ENCODE measurements around the gene SMYD2. TPM values are rescaled to one million over a fixed set of nuclear protein-coding genes. Genes with fewer than 3 reads are reported as not detected.

The SMYD2 gene
- total and polyA plus RNA-seq, 2 donors (not counting 1 experiment from before 2014, with no cell fraction given): 23.3 to 39.2 TPM

- H2AFZ ChIP-seq (ENCODE audit: low read length): no peak overlapping the region
Observed at GRCh38 chr1:214342525-214342924, 61.6 kb downstream of the SMYD2 start.

GRCh38 chr1:214344897-214345296 is 63.9 kb downstream of the SMYD2 start:
- TF ChIP-seq EZH2 (IDR thresholded peaks at IDR 0.05; ENCODE audit: low read length, missing control alignments) (no peak), CTCF (conservative IDR thresholded peaks at IDR 0.05 in 1 of 2, IDR thresholded peaks at IDR 0.05 in 1 of 2; ENCODE audit: low read depth in 1 of 2, low read length in 2 of 2) (no peak)
- no peaks in the 10 kb centered on the region for H3K9me3 ChIP-seq (ENCODE audit: control insufficient read depth, insufficient read depth, low read depth, low read length)

More at GRCh38 chr1:214342525-214342924, 61.6 kb downstream of the SMYD2 start:
- TF ChIP-seq EZH2 (IDR thresholded peaks at IDR 0.05; ENCODE audit: low read length, missing control alignments): no peak
- Histone ChIP-seq H3K4me1 (ENCODE audit: control insufficient read depth, extremely low read depth, insufficient read depth, low read length) (no peaks in the 10 kb centered on the region), H3K27ac (ENCODE audit: insufficient read depth, low read length) (no peak overlapping the region), H3K27me3 (ENCODE audit: control insufficient read depth, insufficient read depth, low read length) (no peaks in the 10 kb centered on the region), H3K79me2 (ENCODE audit: control insufficient read depth, insufficient read depth, low read length) (no peaks in the 10 kb centered on the region), H3K4me2 (ENCODE audit: extremely low read depth, insufficient read depth, low read length) (no peak overlapping the region), H3K4me3 (replicated peaks in 1 of 4; ENCODE audit: control extremely low read depth in 1 of 4, insufficient read depth in 1 of 4, low read depth in 3 of 4, low read length in 4 of 4) (no peak overlapping the region), H3K36me3 (ENCODE audit: control insufficient read depth, insufficient read depth, low read length) (peaks cover 2% of the 10 kb centered on the region), H4K20me1 (ENCODE audit: control insufficient read depth, extremely low read depth, insufficient read depth, low read length) (no peaks in the 10 kb centered on the region), H3K9me3 (ENCODE audit: control insufficient read depth, insufficient read depth, low read depth, low read length) (no peaks in the 10 kb centered on the region), H3K9ac (ENCODE audit: insufficient read depth, low read length) (no peak overlapping the region)
- DNase-seq (ENCODE audit: low read depth in 2 of 2): no peak

GRCh38 chr1:214349008-214349407 is 68.0 kb downstream of the SMYD2 start:
- H3K9me3 ChIP-seq (ENCODE audit: control insufficient read depth, insufficient read depth, low read depth, low read length): no peaks in the 10 kb centered on the region
- no peak for DNase-seq (ENCODE audit: low read depth in 2 of 2)
- TF ChIP-seq EZH2 (IDR thresholded peaks at IDR 0.05; ENCODE audit: low read length, missing control alignments) (no peak), CTCF (conservative IDR thresholded peaks at IDR 0.05 in 1 of 2, IDR thresholded peaks at IDR 0.05 in 1 of 2; ENCODE audit: low read depth in 1 of 2, low read length in 2 of 2) (no peak)
- H3K4me2 ChIP-seq (ENCODE audit: extremely low read depth, insufficient read depth, low read length): no peak overlapping the region
- H3K36me3 ChIP-seq (ENCODE audit: control insufficient read depth, insufficient read depth, low read length): peaks cover 10% of the 10 kb centered on the region
- no peaks in the 10 kb centered on the region for H3K27me3 ChIP-seq (ENCODE audit: control insufficient read depth, insufficient read depth, low read length)
- H3K4me1 ChIP-seq (ENCODE audit: control insufficient read depth, extremely low read depth, insufficient read depth, low read length): no peaks in the 10 kb centered on the region
- no peak overlapping the region for H3K27ac ChIP-seq (ENCODE audit: insufficient read depth, low read length)
- H4K20me1 ChIP-seq (ENCODE audit: control insufficient read depth, extremely low read depth, insufficient read depth, low read length): no peaks in the 10 kb centered on the region
- no peaks in the 10 kb centered on the region for H3K79me2 ChIP-seq (ENCODE audit: control insufficient read depth, insufficient read depth, low read length)
- no peak overlapping the region for H2AFZ ChIP-seq (ENCODE audit: low read length)
- H3K9ac ChIP-seq (ENCODE audit: insufficient read depth, low read length): no peak overlapping the region
- no peak overlapping the region for H3K4me3 ChIP-seq (replicated peaks in 1 of 4; ENCODE audit: control extremely low read depth in 1 of 4, insufficient read depth in 1 of 4, low read depth in 3 of 4, low read length in 4 of 4)

More at GRCh38 chr1:214344897-214345296, 63.9 kb downstream of the SMYD2 start:
- Histone ChIP-seq H3K27me3 (ENCODE audit: control insufficient read depth, insufficient read depth, low read length) (no peaks in the 10 kb centered on the region), H3K9ac (ENCODE audit: insufficient read depth, low read length) (no peak overlapping the region), H3K27ac (ENCODE audit: insufficient read depth, low read length) (no peak overlapping the region), H3K36me3 (ENCODE audit: control insufficient read depth, insufficient read depth, low read length) (peaks cover 6% of the 10 kb centered on the region), H2AFZ (ENCODE audit: low read length) (no peak overlapping the region), H3K4me3 (replicated peaks in 1 of 4; ENCODE audit: control extremely low read depth in 1 of 4, insufficient read depth in 1 of 4, low read depth in 3 of 4, low read length in 4 of 4) (no peak overlapping the region), H3K4me2 (ENCODE audit: extremely low read depth, insufficient read depth, low read length) (no peak overlapping the region), H3K79me2 (ENCODE audit: control insufficient read depth, insufficient read depth, low read length) (no peaks in the 10 kb centered on the region), H3K4me1 (ENCODE audit: control insufficient read depth, extremely low read depth, insufficient read depth, low read length) (no peaks in the 10 kb centered on the region), H4K20me1 (ENCODE audit: control insufficient read depth, extremely low read depth, insufficient read depth, low read length) (no peaks in the 10 kb centered on the region)
- DNase-seq (ENCODE audit: low read depth in 2 of 2): no peak
